ENCODE data around the gene ELFN2.
"Not testable (repeated sequence)": the region's sequence is repeated elsewhere in the genome, so short reads cannot be mapped to it uniquely, and the experiment has no call there.

The ELFN2 gene, protein sequence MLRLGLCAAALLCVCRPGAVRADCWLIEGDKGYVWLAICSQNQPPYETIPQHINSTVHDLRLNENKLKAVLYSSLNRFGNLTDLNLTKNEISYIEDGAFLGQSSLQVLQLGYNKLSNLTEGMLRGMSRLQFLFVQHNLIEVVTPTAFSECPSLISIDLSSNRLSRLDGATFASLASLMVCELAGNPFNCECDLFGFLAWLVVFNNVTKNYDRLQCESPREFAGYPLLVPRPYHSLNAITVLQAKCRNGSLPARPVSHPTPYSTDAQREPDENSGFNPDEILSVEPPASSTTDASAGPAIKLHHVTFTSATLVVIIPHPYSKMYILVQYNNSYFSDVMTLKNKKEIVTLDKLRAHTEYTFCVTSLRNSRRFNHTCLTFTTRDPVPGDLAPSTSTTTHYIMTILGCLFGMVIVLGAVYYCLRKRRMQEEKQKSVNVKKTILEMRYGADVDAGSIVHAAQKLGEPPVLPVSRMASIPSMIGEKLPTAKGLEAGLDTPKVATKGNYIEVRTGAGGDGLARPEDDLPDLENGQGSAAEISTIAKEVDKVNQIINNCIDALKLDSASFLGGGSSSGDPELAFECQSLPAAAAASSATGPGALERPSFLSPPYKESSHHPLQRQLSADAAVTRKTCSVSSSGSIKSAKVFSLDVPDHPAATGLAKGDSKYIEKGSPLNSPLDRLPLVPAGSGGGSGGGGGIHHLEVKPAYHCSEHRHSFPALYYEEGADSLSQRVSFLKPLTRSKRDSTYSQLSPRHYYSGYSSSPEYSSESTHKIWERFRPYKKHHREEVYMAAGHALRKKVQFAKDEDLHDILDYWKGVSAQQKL

DNA sequence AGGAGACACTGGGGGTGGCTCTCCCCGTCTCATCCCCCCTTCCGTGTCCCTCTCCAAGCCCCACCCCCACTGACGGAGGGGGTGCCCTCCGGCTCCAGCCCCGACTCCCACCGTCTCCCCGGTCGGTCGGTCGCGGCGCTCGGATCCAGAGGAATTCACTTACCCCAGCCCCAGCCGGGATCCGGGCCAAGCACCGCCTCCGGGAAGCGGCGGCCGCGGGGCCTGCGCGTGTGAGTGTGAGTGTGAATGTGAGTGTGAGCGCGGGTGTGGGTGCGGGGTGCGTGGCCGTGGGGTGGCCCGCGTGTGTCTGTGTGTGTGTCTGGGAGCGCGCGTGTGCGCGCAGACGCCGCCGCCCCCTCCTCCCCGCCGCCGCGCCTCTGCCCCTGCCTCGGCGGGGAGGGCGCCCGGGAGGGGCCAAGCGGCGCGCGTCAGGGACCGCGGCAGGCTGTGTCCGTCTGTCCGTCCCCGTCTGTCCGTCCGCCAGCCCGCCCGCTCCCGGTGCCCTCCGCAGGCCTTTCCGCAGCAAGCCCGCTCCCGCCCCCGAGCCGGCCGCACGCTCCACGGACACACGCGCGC lies at the start of gene ELFN2:
TSS of gene ELFN2 (minus strand) at position 345 of the 576 bp plus-strand sequence. CDS start 51,945 bp downstream, outside the sequence.
- in situ Hi-C loops (cut with HindIII; ENCODE audit: low sequenced_read_pairs), result no loop called here

- in situ Hi-C loops (cut with HindIII; ENCODE audit: low sequenced_read_pairs), result no loop called here
Measured at GRCh38 chr22:37476389-37477329, 49.4 kb upstream of the ELFN2 start.

DNA sequence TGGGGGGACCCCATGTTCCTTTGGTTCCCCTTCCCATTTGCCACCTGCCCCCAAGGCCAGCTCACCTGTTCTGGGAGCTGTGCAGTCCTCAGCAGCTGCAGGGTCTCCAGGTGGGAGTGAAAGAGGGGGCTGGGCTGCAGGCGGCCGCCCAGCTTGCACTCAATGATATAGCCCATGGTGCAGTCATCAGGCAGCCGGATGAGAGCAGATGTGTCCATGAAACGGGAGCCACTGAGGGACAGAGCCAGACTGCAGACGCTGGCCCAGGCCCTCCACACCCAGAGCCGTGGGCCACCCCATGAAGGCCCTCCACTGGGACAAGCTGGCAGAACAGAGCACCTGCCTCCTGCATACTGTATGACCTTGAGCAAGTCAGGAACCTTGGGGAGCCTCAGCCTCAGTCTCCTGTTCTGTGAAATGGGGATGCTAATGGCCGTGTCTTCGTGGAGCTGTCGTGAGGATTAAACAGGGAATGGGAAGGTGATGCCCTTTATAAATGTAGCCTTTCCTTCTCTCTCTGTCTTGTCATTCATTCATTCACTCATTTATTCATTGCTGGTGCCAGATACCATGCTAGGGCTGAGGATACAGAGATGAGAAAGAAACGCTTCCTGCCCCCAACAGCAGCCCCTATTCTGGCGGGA lies 47.3 kb upstream of the ELFN2 start:
- in situ Hi-C loops (cut with HindIII; ENCODE audit: low sequenced_read_pairs), result no loop called here

- in situ Hi-C loops (cut with HindIII; ENCODE audit: low sequenced_read_pairs), result no loop called here
Measured at GRCh38 chr22:37473437-37473946, 46.2 kb upstream of the ELFN2 start.

DNA sequence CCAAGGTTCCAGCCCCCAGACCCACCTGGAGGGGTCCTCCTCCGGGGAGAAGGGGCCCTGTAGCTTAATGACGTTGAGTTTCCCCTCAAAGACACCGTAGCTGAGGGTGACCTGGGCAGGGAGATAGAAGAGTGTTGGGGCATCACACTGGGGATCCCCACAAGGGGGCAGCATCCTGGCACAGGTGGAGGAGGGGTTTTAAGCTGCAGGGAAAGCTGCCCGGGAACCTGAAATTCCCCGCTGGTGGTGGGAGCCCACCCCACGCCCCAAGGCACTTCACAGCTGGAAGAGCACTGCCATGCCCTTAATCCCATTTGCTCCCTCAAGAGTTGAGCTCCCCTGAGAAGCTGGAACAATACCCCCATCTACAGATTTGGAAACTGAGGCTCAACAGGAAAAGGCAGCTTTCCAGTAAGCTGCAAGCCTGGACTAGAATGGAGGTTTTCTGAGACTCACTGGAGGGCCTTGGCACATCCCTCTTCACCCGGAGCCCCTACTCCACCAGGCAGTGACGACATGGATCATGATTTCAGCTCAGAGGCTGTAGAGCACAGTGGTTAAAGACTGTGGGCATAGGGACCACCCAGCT lies 45.2 kb upstream of the ELFN2 start:
- in situ Hi-C loops (cut with HindIII; ENCODE audit: low sequenced_read_pairs), result no loop called here

DNA sequence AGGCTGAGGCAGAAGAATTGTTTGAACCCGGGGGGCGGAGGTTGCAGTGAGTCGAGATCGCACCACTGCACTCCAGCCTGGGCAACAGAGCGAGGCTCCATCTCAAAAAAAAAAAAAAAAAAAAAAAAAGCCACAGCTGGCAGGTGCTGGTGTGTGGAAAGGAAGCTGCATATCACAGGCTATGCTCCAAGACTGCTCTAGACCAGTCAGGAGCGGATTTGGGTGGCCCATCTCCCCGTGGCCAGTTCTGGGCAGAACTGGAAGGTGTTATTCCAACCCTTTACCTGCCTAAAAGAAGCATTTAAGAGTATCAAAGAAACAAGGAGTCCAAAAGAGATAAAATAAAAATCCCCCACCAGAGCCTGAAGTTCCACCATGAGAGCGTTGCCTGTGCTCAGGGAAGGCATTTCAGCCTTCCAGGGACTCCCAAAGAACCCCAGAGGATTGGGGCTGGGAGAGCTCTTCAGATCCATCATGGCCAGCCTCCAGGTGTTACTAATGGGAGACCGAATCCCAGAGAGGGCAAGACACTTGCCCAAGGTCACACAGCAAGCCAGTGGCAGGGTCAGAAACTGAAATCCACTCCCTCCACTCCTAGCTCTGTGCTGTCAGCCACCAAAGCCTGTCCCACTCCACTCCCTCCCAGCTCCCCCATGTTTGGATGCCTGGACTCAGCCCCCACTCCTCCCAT lies 44.6 kb upstream of the ELFN2 start:
- in situ Hi-C loops (cut with HindIII; ENCODE audit: low sequenced_read_pairs), result no loop called here

- in situ Hi-C loops (cut with HindIII; ENCODE audit: low sequenced_read_pairs), result no loop called here
Measured at GRCh38 chr22:37470087-37470445, 42.8 kb upstream of the ELFN2 start.

GRCh38 chr22:37469416-37470086 lies 42.3 kb upstream of the ELFN2 start:
- in situ Hi-C loops (cut with HindIII; ENCODE audit: low sequenced_read_pairs), result no loop called here

- in situ Hi-C loops (cut with HindIII; ENCODE audit: low sequenced_read_pairs), result not testable (repeated sequence)
Measured at GRCh38 chr22:37468201-37468695, 41.0 kb upstream of the ELFN2 start.

GRCh38 chr22:37467391-37467955 lies 40.2 kb upstream of the ELFN2 start:
- in situ Hi-C loops (cut with HindIII; ENCODE audit: low sequenced_read_pairs), result no loop called here

DNA sequence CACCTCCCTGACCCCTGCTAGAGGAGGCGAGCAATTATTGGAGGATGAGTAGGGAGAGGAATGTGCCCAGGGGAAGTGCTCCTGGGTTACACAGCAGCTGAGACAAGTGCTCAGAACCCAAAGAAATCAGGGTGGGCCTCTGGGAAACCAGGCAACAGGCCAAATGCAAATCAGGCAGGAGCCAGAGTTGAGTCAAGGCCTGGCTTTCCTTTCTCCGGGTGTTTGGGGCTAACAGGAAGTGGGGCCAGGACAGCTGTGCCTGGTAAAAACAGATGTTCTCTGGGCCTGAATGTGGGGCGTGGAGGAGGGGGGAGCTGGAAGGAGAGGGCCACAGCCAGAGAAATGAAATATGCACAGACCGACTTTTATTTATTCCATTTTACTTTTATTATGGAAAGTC lies 36.9 kb upstream of the ELFN2 start:
- in situ Hi-C loops (cut with HindIII; ENCODE audit: low sequenced_read_pairs), result no loop called here

GRCh38 chr22:37462983-37463382 lies 35.7 kb upstream of the ELFN2 start:
- in situ Hi-C loops (cut with HindIII; ENCODE audit: low sequenced_read_pairs), result no loop called here

DNA sequence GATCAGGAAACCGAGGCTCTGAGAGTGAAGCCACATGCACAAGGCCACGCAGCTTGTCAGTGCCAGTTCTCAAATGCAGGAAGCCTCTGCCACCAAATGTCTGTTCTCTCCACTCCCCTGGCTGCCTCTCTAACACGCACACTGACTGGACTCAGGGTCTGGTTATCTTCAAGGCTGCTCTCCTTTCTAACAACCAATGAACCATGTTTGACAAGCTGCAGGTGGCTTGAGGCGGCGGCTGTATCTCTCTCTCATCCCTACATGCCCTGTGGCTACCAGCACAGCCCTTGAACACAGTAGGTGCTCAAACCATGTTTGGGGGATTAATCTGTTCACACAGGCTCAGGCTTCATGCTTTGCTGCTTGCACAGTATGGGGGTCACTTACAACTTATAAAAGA lies 35.2 kb upstream of the ELFN2 start:
- in situ Hi-C loops (cut with HindIII; ENCODE audit: low sequenced_read_pairs), result no loop called here

- in situ Hi-C loops (cut with HindIII; ENCODE audit: low sequenced_read_pairs), result no loop called here
Measured at GRCh38 chr22:37461961-37462360, 34.7 kb upstream of the ELFN2 start.

- in situ Hi-C loops (cut with HindIII; ENCODE audit: low sequenced_read_pairs), result no loop called here
Measured at GRCh38 chr22:37460684-37461083, 33.4 kb upstream of the ELFN2 start.

- in situ Hi-C loops (cut with HindIII; ENCODE audit: low sequenced_read_pairs), result no loop called here
Measured at GRCh38 chr22:37459206-37459605, 31.9 kb upstream of the ELFN2 start.

DNA sequence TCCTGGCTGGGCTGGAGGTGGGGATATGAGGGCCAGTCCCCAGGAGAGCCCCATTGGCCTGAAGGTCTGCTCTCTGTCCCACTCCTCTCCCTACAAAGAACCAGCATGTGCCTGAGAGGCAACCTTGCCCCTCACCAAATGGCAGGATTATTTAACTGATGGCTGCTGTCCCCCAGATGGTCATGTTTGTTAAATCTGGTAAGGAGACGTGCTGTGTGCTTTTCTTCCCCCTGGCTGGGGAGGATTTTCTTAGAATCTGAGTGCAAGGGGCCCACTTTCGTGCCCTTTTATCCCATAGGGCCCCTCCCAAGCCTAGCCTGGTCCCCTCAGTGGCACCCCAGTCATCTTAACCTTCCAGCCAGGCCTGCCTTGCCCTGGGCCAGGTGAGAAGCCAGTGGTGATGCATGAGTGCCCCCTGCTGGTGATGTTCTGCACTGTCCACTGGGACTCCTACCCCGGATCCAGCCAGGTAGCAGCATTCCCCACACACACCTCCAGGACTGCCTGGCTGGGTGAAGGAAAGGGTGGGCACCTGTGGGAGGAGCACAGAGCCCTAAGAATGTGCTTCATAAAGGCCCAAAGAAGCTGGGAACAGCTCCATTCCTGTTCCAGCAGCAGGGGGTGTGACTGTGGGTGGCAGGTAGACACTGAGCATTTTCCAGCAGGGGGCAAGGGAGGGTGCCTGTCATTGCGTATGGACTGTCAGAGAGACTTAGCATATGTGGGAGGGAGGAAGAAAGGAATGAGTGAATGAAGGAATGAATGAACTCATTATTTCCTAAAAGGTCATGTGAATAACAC lies 30.0 kb upstream of the ELFN2 start:
- in situ Hi-C loops (cut with HindIII; ENCODE audit: low sequenced_read_pairs), result no loop called here
